ENCODE data around the gene EP400. TPM values are rescaled to one million over a fixed set of nuclear protein-coding genes. Genes with fewer than 3 reads are reported as not detected.

The EP400 gene
- total and polyA plus RNA-seq, 2 of the 13 experiments (the other 11 are each of a cell fraction or from before 2014, with no cell fraction given), result 4.9 to 5.0 TPM

DNA sequence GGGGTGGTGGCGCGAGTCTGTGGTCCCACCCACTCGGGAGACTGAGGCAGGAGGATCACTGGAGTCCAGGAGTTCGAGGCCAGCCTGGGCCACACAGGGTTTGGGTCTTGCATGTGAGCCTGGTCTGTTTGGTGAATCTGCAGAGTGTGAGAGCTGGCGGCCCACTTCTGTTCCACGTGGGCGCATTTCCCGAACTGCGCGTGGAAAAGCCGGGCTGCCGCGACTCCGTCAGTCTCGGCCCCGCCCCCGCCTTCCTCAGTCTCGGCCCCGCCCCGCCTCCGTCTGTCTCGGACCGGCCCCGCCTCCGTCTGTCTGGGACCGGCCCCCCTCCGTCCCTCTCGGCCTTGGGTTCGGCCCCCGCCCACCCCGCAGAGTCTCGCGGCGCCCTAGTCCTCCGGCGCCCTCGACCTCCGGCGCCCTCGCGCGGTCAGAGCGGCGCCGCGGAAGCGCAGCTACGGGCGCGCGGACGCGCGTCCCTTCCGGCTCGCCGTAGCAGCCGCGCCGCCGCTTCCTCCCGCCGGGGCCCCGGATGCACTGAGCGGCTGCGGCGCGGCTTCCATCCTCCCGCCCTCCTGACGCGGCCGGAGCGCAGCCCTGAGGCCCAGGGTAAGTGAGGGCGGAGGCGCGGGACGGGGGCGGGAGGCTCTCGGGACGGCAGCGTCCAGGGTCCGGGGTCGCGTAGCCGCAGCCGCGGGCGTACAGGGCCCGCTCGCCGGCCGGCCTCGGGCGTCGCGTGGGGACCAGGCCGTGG, at the start of gene EP400 (continued):
- TF ChIP-seq DMAP1 (CRISPR knock-in tag; IDR thresholded peaks at IDR 0.05) (0 out of 2 replicates have a peak, but pooled peaks have one; percentile 3), TGIF2 (CRISPR knock-in tag; IDR thresholded peaks at IDR 0.05) (no peak), KLF16 (CRISPR knock-in tag; IDR thresholded peaks at IDR 0.05) (no peak), ETV6 (CRISPR knock-in tag; conservative IDR thresholded peaks at IDR 0.05) (0 out of 2 replicates have a peak, but pooled peaks have one; percentile 23), POLR2AphosphoS5 (IDR thresholded peaks at IDR 0.05; ENCODE audit: low read depth, low read length) (peak; percentile 46; the same call in 1 of the 2 replicates), PHF21A (CRISPR knock-in tag; IDR thresholded peaks at IDR 0.05) (peak; percentile 23; the same call in 1 of the 2 replicates)
- TF ChIP-seq, protein P1, sequence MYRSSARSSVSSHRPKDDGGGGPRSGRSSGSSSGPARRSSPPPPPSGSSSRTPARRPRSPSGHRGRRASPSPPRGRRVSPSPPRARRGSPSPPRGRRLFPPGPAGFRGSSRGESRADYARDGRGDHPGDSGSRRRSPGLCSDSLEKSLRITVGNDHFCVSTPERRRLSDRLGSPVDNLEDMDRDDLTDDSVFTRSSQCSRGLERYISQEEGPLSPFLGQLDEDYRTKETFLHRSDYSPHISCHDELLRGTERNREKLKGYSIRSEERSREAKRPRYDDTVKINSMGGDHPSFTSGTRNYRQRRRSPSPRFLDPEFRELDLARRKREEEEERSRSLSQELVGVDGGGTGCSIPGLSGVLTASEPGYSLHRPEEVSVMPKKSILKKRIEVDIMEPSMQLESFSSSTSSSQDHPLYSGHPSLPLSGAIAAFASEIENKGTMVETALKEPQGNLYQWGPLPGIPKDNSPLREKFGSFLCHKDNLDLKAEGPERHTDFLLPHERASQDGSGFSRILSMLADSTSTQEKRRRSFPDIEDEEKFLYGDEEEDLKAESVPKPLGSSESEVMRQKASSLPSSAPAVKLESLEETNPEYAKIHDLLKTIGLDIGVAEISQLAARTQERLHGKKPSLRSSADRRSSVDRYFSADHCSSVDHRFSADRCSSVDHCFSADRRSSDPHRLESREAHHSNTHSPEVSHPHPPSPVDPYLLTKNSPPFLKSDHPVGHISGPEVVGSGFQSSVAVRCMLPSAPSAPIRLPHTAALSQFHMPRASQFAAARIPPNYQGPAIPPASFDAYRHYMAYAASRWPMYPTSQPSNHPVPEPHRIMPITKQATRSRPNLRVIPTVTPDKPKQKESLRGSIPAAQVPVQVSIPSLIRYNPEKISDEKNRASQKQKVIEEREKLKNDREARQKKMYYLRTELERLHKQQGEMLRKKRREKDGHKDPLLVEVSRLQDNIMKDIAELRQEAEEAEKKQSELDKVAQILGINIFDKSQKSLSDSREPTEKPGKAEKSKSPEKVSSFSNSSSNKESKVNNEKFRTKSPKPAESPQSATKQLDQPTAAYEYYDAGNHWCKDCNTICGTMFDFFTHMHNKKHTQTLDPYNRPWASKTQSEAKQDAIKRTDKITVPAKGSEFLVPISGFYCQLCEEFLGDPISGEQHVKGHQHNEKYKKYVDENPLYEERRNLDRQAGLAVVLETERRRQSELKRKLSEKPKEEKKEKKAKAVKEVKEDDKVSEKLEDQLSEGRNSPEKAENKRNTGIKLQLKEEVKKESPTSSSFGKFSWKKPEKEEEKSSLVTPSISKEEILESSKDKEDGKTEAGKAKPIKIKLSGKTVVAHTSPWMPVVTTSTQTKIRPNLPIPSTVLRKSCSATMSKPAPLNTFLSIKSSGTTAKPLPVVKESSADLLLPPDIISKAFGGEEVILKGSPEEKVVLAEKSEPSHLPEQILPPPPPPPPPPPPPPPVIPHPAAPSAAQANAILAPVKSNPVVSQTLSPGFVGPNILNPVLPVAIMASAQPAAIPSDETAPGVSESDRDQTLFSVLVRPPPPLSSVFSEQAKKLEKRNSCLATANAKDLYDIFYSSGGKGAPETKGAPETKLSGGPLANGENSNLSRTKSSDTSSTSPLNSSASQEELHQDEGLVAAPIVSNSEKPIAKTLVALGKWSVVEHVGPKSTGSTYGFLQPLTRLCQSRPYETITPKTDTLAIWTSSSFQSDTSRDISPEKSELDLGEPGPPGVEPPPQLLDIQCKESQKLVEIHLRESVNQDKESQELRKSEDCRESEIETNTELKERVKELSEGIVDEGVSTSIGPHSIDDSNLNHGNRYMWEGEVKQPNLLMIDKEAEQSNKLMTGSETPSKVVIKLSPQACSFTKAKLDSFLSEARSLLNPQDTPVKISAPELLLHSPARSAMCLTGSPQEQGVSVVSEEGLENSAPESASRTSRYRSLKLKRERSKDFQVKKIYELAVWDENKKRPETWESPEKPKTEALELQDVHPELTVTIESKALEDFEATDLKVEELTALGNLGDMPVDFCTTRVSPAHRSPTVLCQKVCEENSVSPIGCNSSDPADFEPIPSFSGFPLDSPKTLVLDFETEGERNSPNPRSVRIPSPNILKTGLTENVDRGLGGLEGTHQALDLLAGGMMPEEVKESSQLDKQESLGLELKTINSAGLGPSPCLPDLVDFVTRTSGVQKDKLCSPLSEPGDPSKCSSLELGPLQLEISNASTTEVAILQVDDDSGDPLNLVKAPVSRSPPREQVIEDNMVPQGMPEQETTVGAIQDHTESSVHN (CRISPR knock-in tag; IDR thresholded peaks at IDR 0.05), result no peak
- TF ChIP-seq, protein P2, sequence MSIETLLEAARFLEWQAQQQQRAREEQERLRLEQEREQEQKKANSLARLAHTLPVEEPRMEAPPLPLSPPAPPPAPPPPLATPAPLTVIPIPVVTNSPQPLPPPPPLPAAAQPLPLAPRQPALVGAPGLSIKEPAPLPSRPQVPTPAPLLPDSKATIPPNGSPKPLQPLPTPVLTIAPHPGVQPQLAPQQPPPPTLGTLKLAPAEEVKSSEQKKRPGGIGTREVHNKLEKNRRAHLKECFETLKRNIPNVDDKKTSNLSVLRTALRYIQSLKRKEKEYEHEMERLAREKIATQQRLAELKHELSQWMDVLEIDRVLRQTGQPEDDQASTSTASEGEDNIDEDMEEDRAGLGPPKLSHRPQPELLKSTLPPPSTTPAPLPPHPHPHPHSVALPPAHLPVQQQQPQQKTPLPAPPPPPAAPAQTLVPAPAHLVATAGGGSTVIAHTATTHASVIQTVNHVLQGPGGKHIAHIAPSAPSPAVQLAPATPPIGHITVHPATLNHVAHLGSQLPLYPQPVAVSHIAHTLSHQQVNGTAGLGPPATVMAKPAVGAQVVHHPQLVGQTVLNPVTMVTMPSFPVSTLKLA (IDR thresholded peaks at IDR 0.05), result no peak
- TF ChIP-seq, protein P3, sequence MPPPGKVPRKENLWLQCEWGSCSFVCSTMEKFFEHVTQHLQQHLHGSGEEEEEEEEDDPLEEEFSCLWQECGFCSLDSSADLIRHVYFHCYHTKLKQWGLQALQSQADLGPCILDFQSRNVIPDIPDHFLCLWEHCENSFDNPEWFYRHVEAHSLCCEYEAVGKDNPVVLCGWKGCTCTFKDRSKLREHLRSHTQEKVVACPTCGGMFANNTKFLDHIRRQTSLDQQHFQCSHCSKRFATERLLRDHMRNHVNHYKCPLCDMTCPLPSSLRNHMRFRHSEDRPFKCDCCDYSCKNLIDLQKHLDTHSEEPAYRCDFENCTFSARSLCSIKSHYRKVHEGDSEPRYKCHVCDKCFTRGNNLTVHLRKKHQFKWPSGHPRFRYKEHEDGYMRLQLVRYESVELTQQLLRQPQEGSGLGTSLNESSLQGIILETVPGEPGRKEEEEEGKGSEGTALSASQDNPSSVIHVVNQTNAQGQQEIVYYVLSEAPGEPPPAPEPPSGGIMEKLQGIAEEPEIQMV (CRISPR knock-in tag; IDR thresholded peaks at IDR 0.05; ENCODE audit: low read depth), result peak; percentile 63; the same call in 1 of the 2 replicates
- TF ChIP-seq, protein P4, sequence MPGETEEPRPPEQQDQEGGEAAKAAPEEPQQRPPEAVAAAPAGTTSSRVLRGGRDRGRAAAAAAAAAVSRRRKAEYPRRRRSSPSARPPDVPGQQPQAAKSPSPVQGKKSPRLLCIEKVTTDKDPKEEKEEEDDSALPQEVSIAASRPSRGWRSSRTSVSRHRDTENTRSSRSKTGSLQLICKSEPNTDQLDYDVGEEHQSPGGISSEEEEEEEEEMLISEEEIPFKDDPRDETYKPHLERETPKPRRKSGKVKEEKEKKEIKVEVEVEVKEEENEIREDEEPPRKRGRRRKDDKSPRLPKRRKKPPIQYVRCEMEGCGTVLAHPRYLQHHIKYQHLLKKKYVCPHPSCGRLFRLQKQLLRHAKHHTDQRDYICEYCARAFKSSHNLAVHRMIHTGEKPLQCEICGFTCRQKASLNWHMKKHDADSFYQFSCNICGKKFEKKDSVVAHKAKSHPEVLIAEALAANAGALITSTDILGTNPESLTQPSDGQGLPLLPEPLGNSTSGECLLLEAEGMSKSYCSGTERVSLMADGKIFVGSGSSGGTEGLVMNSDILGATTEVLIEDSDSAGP (CRISPR knock-in tag; IDR thresholded peaks at IDR 0.05; ENCODE audit: borderline replicate concordance), result peak; percentile 29; the same call in 1 of the 2 replicates
